Nephron (organoid): Measurements from ENCODE around the gene UBE3C.

Experiments used
- H3K27ac Mint-ChIP-seq, 3 experiments: 2 replicates each; pipeline ENCODE4 v1.8.0; 2020; ENCODE audit warnings: mixed read lengths in 3 of 3, mild to moderate bottlenecking in 2 of 3, moderate library complexity in 1 of 3
- H3K27me3 Mint-ChIP-seq: 2 replicates; pipeline ENCODE4 v1.8.0; 2021; ENCODE audit warnings: low read depth, mild to moderate bottlenecking, moderate library complexity, mixed read lengths
- H3K36me3 Mint-ChIP-seq: 2 replicates; pipeline ENCODE4 v1.8.0; 2020; ENCODE audit warnings: low read depth, mixed read lengths
- H3K4me1 Mint-ChIP-seq: 2 replicates; pipeline ENCODE4 v1.8.0; 2020; ENCODE audit warnings: mixed read lengths
- H3K4me3 Mint-ChIP-seq, 3 experiments: 2 replicates each; pipeline ENCODE4 v1.8.0; 2020; ENCODE audit warnings: mild to moderate bottlenecking in 3 of 3, mixed read lengths in 3 of 3, moderate library complexity in 2 of 3
- H3K9me3 Mint-ChIP-seq: 2 replicates; pipeline ENCODE4 v1.8.0; 2020; ENCODE audit warnings: mixed read lengths
- CTCF ChIP-seq, 3 experiments: fragments of 200-600 bp; sonication (generic); IDR thresholded peaks; one replicate each; pipeline ENCODE4 v1.5.0; 2021; ENCODE audit warnings: antibody characterized with exemption in 3 of 3; ENCODE audit not compliant: unreplicated experiment in 3 of 3

UBE3C gene

GRCh38 chr7:157140511-157140905 is 1.8 kb downstream of the UBE3C start:
- Mint-ChIP-seq H3K4me3 (peak overlapping the region; percentile 79 to 89 (median 85)), H3K27ac (peak overlapping the region; percentile 16 to 68 (median 34)), H3K27me3 (no peaks in the 10 kb centered on the region), H3K9me3 (no peaks in the 10 kb centered on the region), H3K36me3 (peaks cover 40% of the 10 kb centered on the region), H3K4me1 (peaks cover 50% of the 10 kb centered on the region)
- no peak for TF ChIP-seq CTCF (IDR thresholded peaks at IDR 0.05; ENCODE audit: unreplicated experiment in 3 of 3)

DNA sequence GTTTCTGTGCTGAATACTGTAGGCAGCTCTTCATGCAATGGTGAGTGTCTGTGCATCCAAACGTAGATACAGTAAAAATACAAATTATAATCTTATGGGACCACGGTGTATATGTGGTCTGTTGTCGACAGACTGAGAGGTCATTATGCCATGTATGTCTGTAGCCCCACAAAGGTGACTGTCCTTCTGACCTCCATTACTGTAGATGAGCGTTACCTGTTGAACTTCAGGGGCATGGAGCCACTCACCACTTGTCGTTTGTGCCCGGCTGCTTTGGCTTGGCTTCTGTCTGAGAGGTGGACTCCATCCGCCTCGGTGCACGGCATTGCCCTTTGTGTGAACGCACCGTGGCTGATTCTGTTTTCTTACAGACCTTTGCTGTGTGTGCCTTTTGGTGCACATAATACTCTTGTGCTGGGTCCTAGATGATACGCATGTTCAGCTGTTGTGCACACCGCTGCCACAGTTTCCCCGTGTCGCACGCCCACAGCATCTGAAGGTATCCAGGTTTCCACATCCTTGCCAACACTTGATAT is 2.9 kb downstream of the UBE3C start:
- TF ChIP-seq CTCF (IDR thresholded peaks at IDR 0.05; ENCODE audit: unreplicated experiment in 3 of 3): no peak
- Mint-ChIP-seq H3K36me3 (peaks cover 50% of the 10 kb centered on the region), H3K4me1 (peaks cover 47% of the 10 kb centered on the region), H3K9me3 (no peaks in the 10 kb centered on the region), H3K4me3 (peak overlapping the region; percentile 79 to 89 (median 85)), H3K27me3 (no peaks in the 10 kb centered on the region), H3K27ac (no peak overlapping the region)

GRCh38 chr7:157143788-157144187 is 5.1 kb downstream of the UBE3C start:
- no peaks in the 10 kb centered on the region for H3K9me3 Mint-ChIP-seq
- TF ChIP-seq CTCF (IDR thresholded peaks at IDR 0.05; ENCODE audit: unreplicated experiment in 3 of 3): no peak
- peaks cover 46% of the 10 kb centered on the region for H3K4me1 Mint-ChIP-seq
- no peak overlapping the region for H3K4me3 Mint-ChIP-seq
- H3K27ac Mint-ChIP-seq: no peak overlapping the region
- no peaks in the 10 kb centered on the region for H3K27me3 Mint-ChIP-seq
- peaks cover 61% of the 10 kb centered on the region for H3K36me3 Mint-ChIP-seq

GRCh38 chr7:157149317-157149716 is 10.6 kb downstream of the UBE3C start:
- H3K4me1 Mint-ChIP-seq: peaks cover 27% of the 10 kb centered on the region
- no peak overlapping the region for H3K4me3 Mint-ChIP-seq
- peaks cover 36% of the 10 kb centered on the region for H3K36me3 Mint-ChIP-seq
- H3K27me3 Mint-ChIP-seq: no peaks in the 10 kb centered on the region
- H3K27ac Mint-ChIP-seq: no peak overlapping the region
- no peaks in the 10 kb centered on the region for H3K9me3 Mint-ChIP-seq
- no peak for TF ChIP-seq CTCF (IDR thresholded peaks at IDR 0.05; ENCODE audit: unreplicated experiment in 3 of 3)

DNA sequence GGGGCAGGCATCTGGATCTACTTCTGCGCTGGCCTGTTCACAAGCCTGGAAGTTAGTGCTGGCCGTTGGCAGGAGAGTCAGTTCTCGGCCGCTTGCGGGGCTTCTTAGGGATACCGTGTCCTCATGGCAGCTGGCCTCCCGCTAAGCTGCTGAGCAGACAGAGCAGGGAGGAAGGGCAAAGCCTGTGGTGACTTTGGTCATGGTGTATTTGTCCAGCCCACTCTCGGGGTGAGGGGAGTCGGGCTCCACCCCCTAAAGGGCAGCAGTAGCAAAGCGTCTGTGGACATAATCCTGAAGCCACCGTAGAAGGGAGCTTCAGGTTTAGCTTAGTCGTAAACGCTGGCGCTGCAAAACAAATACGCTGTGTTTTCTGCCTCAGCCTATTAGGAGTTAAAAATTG is 12.2 kb downstream of the UBE3C start:
- Mint-ChIP-seq H3K9me3 (no peaks in the 10 kb centered on the region), H3K27ac (peak overlapping the region in 2 of 3 experiments; percentile 35 to 60), H3K27me3 (no peaks in the 10 kb centered on the region), H3K4me1 (peaks cover 26% of the 10 kb centered on the region), H3K36me3 (peaks cover 23% of the 10 kb centered on the region), H3K4me3 (peak overlapping the region; percentile 50 to 53 (median 52))
- no peak for TF ChIP-seq CTCF (IDR thresholded peaks at IDR 0.05; ENCODE audit: unreplicated experiment in 3 of 3)

- H3K9me3 Mint-ChIP-seq: no peaks in the 10 kb centered on the region
- H3K4me1 Mint-ChIP-seq: peaks cover 28% of the 10 kb centered on the region
- H3K27ac Mint-ChIP-seq: peak overlapping the region in 2 of 3 experiments; percentile 35
- peaks cover 15% of the 10 kb centered on the region for H3K36me3 Mint-ChIP-seq
- no peaks in the 10 kb centered on the region for H3K27me3 Mint-ChIP-seq
- no peak overlapping the region for H3K4me3 Mint-ChIP-seq
- TF ChIP-seq CTCF (IDR thresholded peaks at IDR 0.05; ENCODE audit: unreplicated experiment in 3 of 3): no peak
These were observed 13.1 kb downstream of the UBE3C start for GRCh38 chr7:157151626-157152339.
